Stimulated activated CD4-positive, alpha-beta T cell treated with anti-CD3 and anti-CD28 coated beads, TNF-alpha, amount 100 ng/mL, for 48 hours (primary cell): ENCODE measurements around the gene CPLX1.

Experiments
- DNase-seq, 3 donors: peaks; one replicate each; pipeline ENCODE4 v3.0.0-alpha.2; 2020; ENCODE audit warnings: low read depth in 3 of 3

Gene CPLX1

DNA sequence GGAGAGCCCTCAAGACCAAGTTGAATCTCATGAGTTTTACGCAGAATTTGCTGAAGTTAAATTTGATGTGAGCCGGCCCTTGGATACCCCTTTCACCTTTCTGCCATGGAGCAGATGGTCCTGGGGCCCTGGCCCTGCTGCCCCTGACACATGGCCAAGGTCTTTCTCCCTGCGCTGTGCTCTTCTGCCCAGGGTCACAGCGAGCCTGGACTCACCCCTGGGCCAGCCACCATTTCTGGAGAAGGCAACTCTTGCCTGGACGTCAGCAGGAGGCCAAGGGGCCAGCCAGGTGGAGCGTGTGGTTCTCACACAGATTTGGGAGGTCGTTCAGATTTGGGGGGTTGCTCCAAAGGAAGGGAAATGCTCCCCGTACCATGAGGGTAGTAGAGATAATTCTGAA, 90.3 kb downstream of the CPLX1 start:
- no peak for DNase-seq
